Measurements from ENCODE around the gene TINAG. TPM values are rescaled to one million over a fixed set of nuclear protein-coding genes. Genes with fewer than 3 reads are reported as not detected.

The TINAG gene
- total RNA-seq, 1 donor from 2014 or later: not detected

DNA sequence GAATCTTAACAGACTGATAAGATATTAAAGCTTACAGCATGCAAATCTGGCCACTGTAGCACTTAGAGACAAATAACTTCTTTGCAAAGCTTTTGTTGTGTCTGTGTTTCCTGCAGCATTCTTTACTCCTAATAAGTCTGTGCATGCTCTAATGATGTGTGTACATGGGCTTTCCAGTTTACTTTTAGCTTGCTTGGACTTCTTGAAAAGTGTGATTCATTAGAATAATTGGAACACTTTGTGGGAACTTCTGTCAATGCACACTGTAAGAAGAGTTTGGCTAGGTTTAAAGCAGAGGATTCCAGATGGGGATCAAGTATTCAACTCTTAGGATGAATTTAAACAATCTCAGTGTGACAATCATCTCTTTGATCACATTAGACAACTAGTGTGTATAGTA, 22.1 kb upstream of the TINAG start:
- Mint-ChIP-seq H3K36me3 (ENCODE audit: low read depth) (no peaks in the 10 kb centered on the region), H3K4me3 (ENCODE audit: low read depth) (no peak overlapping the region), H3K27me3 (ENCODE audit: low read depth) (no peaks in the 10 kb centered on the region), H3K4me1 (ENCODE audit: low read depth) (peaks cover 2% of the 10 kb centered on the region), H3K27ac (no peak overlapping the region), H3K9me3 (no peaks in the 10 kb centered on the region)
- DNase-seq (ENCODE audit: low spot score): no peak
- intact Hi-C loops (cut with micrococcal nuclease): no loop called here

DNA sequence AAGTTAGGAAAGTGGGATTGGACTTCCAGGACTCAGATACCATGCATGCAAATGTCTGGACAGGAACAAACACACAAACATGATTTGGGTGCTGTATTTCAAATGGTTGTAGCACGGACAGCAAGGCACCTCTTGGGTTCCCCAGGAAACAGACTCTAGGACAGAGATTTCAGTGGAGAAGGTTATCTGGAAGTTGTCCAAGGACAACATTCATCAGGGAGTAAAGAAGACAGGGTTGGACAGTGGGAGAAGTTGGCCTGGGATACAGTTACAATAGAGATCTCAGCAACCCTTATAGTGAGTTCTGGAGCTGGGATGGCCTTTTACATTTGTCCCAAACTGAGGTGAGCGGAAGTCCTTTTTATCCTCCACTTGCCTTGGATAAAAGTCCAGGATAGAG, 19.8 kb upstream of the TINAG start:
- Mint-ChIP-seq H3K4me3 (ENCODE audit: low read depth) (no peak overlapping the region), H3K36me3 (ENCODE audit: low read depth) (no peaks in the 10 kb centered on the region), H3K9me3 (no peaks in the 10 kb centered on the region), H3K27me3 (ENCODE audit: low read depth) (no peaks in the 10 kb centered on the region), H3K27ac (no peak overlapping the region), H3K4me1 (ENCODE audit: low read depth) (peaks cover 10% of the 10 kb centered on the region)
- DNase-seq (ENCODE audit: low spot score): no peak
- intact Hi-C loops (cut with micrococcal nuclease): no loop called here

GRCh38 chr6:54289426-54289825, 18.8 kb upstream of the TINAG start:
- DNase-seq (ENCODE audit: low spot score): no peak
- no peak overlapping the region for H3K4me3 Mint-ChIP-seq (ENCODE audit: low read depth)
- H3K27me3 Mint-ChIP-seq (ENCODE audit: low read depth): no peaks in the 10 kb centered on the region
- H3K27ac Mint-ChIP-seq: no peak overlapping the region
- H3K9me3 Mint-ChIP-seq: no peaks in the 10 kb centered on the region
- intact Hi-C loops (cut with micrococcal nuclease): no loop called here
- no peaks in the 10 kb centered on the region for H3K36me3 Mint-ChIP-seq (ENCODE audit: low read depth)
- peaks cover 10% of the 10 kb centered on the region for H3K4me1 Mint-ChIP-seq (ENCODE audit: low read depth)

- peaks cover 2% of the 10 kb centered on the region for H3K9me3 Mint-ChIP-seq
- intact Hi-C loops (cut with micrococcal nuclease): no loop called here
- no peak overlapping the region for H3K4me3 Mint-ChIP-seq (ENCODE audit: low read depth)
- no peak for DNase-seq (ENCODE audit: low spot score)
- peaks cover 10% of the 10 kb centered on the region for H3K4me1 Mint-ChIP-seq (ENCODE audit: low read depth)
- no peak overlapping the region for H3K27ac Mint-ChIP-seq
- no peaks in the 10 kb centered on the region for H3K27me3 Mint-ChIP-seq (ENCODE audit: low read depth)
- H3K36me3 Mint-ChIP-seq (ENCODE audit: low read depth): no peaks in the 10 kb centered on the region
These were observed 17.1 kb upstream of the TINAG start for GRCh38 chr6:54291146-54291545.

GRCh38 chr6:54291738-54292137, 16.5 kb upstream of the TINAG start:
- no peak overlapping the region for H3K27ac Mint-ChIP-seq
- peaks cover 4% of the 10 kb centered on the region for H3K9me3 Mint-ChIP-seq
- no peaks in the 10 kb centered on the region for H3K27me3 Mint-ChIP-seq (ENCODE audit: low read depth)
- DNase-seq (ENCODE audit: low spot score): no peak
- peaks cover 10% of the 10 kb centered on the region for H3K4me1 Mint-ChIP-seq (ENCODE audit: low read depth)
- intact Hi-C loops (cut with micrococcal nuclease): no loop called here
- H3K36me3 Mint-ChIP-seq (ENCODE audit: low read depth): no peaks in the 10 kb centered on the region
- no peak overlapping the region for H3K4me3 Mint-ChIP-seq (ENCODE audit: low read depth)

- no peak for DNase-seq (ENCODE audit: low spot score)
- H3K4me3 Mint-ChIP-seq (ENCODE audit: low read depth): no peak overlapping the region
- H3K27me3 Mint-ChIP-seq (ENCODE audit: low read depth): no peaks in the 10 kb centered on the region
- peaks cover 4% of the 10 kb centered on the region for H3K9me3 Mint-ChIP-seq
- intact Hi-C loops (cut with micrococcal nuclease): no loop called here
- H3K27ac Mint-ChIP-seq: no peak overlapping the region
- H3K36me3 Mint-ChIP-seq (ENCODE audit: low read depth): no peaks in the 10 kb centered on the region
- H3K4me1 Mint-ChIP-seq (ENCODE audit: low read depth): peaks cover 10% of the 10 kb centered on the region
These were observed 13.2 kb upstream of the TINAG start for GRCh38 chr6:54294965-54295532.

DNA sequence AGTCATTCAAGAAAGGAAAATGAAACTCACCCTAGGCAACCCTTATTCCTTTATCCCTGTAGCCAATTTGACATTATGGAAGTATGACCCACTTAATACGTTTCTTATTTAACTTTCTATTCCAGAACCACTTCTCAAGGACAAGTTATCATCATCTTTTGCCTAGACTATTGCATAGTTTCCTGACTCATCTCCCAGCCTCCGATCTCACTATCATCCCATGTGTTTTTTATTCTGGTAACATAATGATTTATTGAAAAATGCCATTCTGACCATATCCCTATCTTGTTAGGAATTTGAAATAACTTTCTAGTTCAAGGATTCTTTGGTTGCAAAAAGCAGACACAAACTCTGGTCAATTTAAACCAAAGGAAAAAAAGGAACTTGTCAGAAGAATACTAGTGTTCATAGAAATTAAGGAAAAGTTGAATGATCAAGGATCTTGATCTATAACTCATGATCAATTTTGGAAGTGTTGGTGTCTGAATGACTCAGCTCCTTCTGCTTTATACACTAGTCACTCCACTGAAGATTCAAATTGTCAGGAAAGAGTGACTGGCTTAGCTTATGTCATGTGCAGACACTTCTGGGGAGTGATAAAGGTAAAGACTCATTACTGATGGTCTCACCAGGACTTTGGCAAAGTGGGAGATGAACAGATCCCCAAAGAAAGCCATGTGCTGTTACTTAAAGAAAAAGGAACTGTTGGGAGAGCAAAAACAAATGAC, 8.5 kb upstream of the TINAG start:
- no peaks in the 10 kb centered on the region for H3K36me3 Mint-ChIP-seq (ENCODE audit: low read depth)

GRCh38 chr6:54301770-54302169, 6.5 kb upstream of the TINAG start:
- intact Hi-C loops (cut with micrococcal nuclease): no loop called here
- H3K4me1 Mint-ChIP-seq (ENCODE audit: low read depth): no peaks in the 10 kb centered on the region

More for the DNA sequence above, 8.5 kb upstream of the TINAG start:
- Mint-ChIP-seq H3K27ac (no peak overlapping the region), H3K9me3 (peaks cover 4% of the 10 kb centered on the region), H3K4me3 (ENCODE audit: low read depth) (no peak overlapping the region), H3K4me1 (ENCODE audit: low read depth) (no peaks in the 10 kb centered on the region), H3K27me3 (ENCODE audit: low read depth) (no peaks in the 10 kb centered on the region)
- DNase-seq (ENCODE audit: low spot score): no peak
- intact Hi-C loops (cut with micrococcal nuclease): no loop called here

DNA sequence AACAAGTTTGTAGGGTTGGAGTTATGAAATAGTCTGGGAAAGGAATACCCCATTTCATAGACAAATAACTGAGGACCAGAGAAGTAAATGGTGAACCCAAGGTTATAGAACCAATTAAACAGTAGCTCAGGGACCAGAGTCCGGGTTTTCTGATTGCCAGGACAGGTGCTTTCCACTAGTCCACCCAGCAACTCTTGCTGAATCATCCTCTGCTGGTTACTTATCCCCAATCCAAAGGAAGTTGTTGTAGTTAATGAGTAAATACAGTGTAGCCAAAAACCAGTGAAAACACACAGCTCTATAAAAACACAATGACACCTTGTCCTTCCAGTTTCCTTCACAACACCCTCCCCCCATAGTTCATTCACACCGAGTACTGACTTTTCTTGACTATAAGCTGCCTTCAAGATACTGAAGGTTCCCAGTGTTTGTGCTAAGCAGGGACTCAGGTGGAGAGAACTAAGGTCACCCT, 766 bp upstream of the TINAG start:
- Mint-ChIP-seq H3K27me3 (ENCODE audit: low read depth) (no peaks in the 10 kb centered on the region), H3K9me3 (no peaks in the 10 kb centered on the region), H3K36me3 (ENCODE audit: low read depth) (no peaks in the 10 kb centered on the region), H3K4me1 (ENCODE audit: low read depth) (no peaks in the 10 kb centered on the region), H3K4me3 (ENCODE audit: low read depth) (no peak overlapping the region), H3K27ac (no peak overlapping the region)
- DNase-seq (ENCODE audit: low spot score): no peak
- intact Hi-C loops (cut with micrococcal nuclease): no loop called here

More at GRCh38 chr6:54301770-54302169, 6.5 kb upstream of the TINAG start:
- Mint-ChIP-seq H3K4me3 (ENCODE audit: low read depth) (no peak overlapping the region), H3K9me3 (no peaks in the 10 kb centered on the region), H3K27me3 (ENCODE audit: low read depth) (no peaks in the 10 kb centered on the region), H3K36me3 (ENCODE audit: low read depth) (no peaks in the 10 kb centered on the region), H3K27ac (no peak overlapping the region)
- DNase-seq (ENCODE audit: low spot score): no peak

DNA sequence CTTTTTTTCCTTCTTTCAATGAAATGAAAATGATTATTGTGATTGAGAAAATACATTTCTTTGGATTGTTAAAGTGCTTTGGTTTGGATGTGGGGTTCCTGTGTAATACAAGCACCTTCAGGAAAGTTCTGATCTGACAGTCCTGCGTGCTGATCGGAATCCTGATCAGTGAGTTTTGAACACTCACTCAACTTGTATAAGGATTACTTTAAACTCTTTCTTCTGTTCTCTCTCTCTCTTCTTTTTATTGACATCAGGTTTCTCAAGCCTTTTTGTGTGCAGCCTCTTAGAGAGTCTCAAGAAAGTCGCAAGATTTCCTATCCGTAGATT, 710 bp downstream of the TINAG start:
- Mint-ChIP-seq H3K27ac (no peak overlapping the region), H3K36me3 (ENCODE audit: low read depth) (no peaks in the 10 kb centered on the region), H3K27me3 (ENCODE audit: low read depth) (no peaks in the 10 kb centered on the region), H3K4me1 (ENCODE audit: low read depth) (no peaks in the 10 kb centered on the region), H3K4me3 (ENCODE audit: low read depth) (no peak overlapping the region), H3K9me3 (no peaks in the 10 kb centered on the region)
- intact Hi-C loops (cut with micrococcal nuclease): no loop called here
- DNase-seq (ENCODE audit: low spot score): no peak

- no peaks in the 10 kb centered on the region for H3K36me3 Mint-ChIP-seq (ENCODE audit: low read depth)
- H3K27ac Mint-ChIP-seq: no peak overlapping the region
- no peaks in the 10 kb centered on the region for H3K9me3 Mint-ChIP-seq
- intact Hi-C loops (cut with micrococcal nuclease): no loop called here
- no peak overlapping the region for H3K4me3 Mint-ChIP-seq (ENCODE audit: low read depth)
- DNase-seq (ENCODE audit: low spot score): no peak
- H3K4me1 Mint-ChIP-seq (ENCODE audit: low read depth): no peaks in the 10 kb centered on the region
- no peaks in the 10 kb centered on the region for H3K27me3 Mint-ChIP-seq (ENCODE audit: low read depth)
These were observed 2.3 kb downstream of the TINAG start for GRCh38 chr6:54310377-54311152.

- Mint-ChIP-seq H3K4me1 (ENCODE audit: low read depth) (no peaks in the 10 kb centered on the region), H3K4me3 (ENCODE audit: low read depth) (no peak overlapping the region), H3K27me3 (ENCODE audit: low read depth) (no peaks in the 10 kb centered on the region), H3K9me3 (no peaks in the 10 kb centered on the region), H3K36me3 (ENCODE audit: low read depth) (no peaks in the 10 kb centered on the region), H3K27ac (no peak overlapping the region)
- no peak for DNase-seq (ENCODE audit: low spot score)
- intact Hi-C loops (cut with micrococcal nuclease): no loop called here
These were observed 7.4 kb downstream of the TINAG start for GRCh38 chr6:54315656-54316055.

- Mint-ChIP-seq H3K36me3 (ENCODE audit: low read depth) (no peaks in the 10 kb centered on the region), H3K4me3 (ENCODE audit: low read depth) (no peak overlapping the region), H3K27me3 (ENCODE audit: low read depth) (no peaks in the 10 kb centered on the region), H3K27ac (no peak overlapping the region), H3K9me3 (no peaks in the 10 kb centered on the region), H3K4me1 (ENCODE audit: low read depth) (no peaks in the 10 kb centered on the region)
- no peak for DNase-seq (ENCODE audit: low spot score)
- intact Hi-C loops (cut with micrococcal nuclease): no loop called here
These were observed 12.6 kb downstream of the TINAG start for GRCh38 chr6:54320871-54321270.
